WERI-Rb-1 (cell line): ENCODE data around the gene CDH4.

Source experiments
- DNase-seq: peaks from one replicate; pipeline ENCODE4 v3.0.0-alpha.2; 2020
- H3K27ac ChIP-seq: fragments of 250-450 bp; sonication (Bioruptor Pico); 2 replicates; pipeline ENCODE4 v1.5.1; 2020; ENCODE audit warnings: mild to moderate bottlenecking, moderate library complexity
- H3K27me3 ChIP-seq: fragments of 250-450 bp; sonication (Bioruptor Pico); 2 replicates; pipeline ENCODE4 v1.5.1; 2021; ENCODE audit warnings: mild to moderate bottlenecking, low read depth, moderate library complexity; ENCODE audit not compliant: insufficient read depth, severe bottlenecking
- H3K36me3 ChIP-seq: fragments of 250-450 bp; sonication (Bioruptor Pico); 2 replicates; pipeline ENCODE4 v1.5.1; 2020; ENCODE audit warnings: mild to moderate bottlenecking, moderate library complexity
- H3K4me3 ChIP-seq: 2 replicates; pipeline ENCODE4 v1.5.1; 2011; ENCODE audit warnings: low read depth, mild to moderate bottlenecking, control low read depth, low read length
- H3K9me3 ChIP-seq: fragments of 250-450 bp; sonication (Bioruptor Pico); 2 replicates; pipeline ENCODE4 v1.5.1; 2021; ENCODE audit warnings: mild to moderate bottlenecking, moderate library complexity; ENCODE audit not compliant: severe bottlenecking
- TF ChIP-seq, protein P1 (sequence below): IDR thresholded peaks from 2 replicates; pipeline ENCODE4 v1.5.1; 2011; ENCODE audit warnings: low read depth, mild to moderate bottlenecking, control low read depth, inconsistent platforms, low read length

The CDH4 gene

DNA sequence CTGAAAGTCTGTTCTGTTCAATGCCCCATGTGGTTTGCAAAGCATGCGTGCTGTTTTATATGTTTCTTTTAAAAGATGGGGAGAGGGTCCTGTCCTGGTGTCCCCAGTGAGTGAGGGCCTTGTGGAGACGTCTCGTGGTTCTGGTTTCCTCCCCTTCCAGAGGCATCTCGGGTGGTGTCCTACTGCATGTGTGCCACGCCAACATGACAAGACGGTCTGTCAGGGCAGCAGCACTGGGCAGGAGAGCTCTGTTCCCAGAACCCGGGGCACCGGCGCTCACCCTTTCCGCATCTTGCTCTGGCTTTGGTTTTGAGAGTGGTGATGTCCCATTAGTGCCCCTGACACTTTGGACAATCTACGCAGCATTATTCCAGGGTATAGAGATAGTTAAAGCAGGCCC is 275.6 kb downstream of the CDH4 start:
- peaks cover 90% of the 10 kb centered on the region for H3K27me3 ChIP-seq
- TF ChIP-seq, protein P1, sequence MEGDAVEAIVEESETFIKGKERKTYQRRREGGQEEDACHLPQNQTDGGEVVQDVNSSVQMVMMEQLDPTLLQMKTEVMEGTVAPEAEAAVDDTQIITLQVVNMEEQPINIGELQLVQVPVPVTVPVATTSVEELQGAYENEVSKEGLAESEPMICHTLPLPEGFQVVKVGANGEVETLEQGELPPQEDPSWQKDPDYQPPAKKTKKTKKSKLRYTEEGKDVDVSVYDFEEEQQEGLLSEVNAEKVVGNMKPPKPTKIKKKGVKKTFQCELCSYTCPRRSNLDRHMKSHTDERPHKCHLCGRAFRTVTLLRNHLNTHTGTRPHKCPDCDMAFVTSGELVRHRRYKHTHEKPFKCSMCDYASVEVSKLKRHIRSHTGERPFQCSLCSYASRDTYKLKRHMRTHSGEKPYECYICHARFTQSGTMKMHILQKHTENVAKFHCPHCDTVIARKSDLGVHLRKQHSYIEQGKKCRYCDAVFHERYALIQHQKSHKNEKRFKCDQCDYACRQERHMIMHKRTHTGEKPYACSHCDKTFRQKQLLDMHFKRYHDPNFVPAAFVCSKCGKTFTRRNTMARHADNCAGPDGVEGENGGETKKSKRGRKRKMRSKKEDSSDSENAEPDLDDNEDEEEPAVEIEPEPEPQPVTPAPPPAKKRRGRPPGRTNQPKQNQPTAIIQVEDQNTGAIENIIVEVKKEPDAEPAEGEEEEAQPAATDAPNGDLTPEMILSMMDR: no peak

DNA sequence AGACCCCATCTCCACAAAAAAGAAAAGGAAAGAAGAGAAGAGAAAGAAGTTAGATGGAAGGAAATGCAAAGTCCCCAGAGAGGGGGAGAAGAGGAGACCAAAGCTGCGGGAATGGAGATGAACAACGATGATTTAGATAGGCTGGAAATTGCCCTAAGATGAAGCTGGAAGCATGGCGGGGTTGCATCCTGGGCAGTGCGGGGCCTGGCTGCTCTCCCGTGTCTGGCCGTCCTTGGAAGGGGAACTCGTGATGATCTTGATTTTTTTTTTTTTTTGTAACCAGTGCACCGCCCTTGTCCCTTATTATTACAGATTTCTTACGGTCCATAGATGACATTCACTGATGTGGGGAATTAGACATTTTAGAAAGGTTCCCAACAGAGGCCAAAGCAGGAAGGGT is 276.5 kb downstream of the CDH4 start:
- no peak overlapping the region for H3K4me3 ChIP-seq
- no peak overlapping the region for H3K27ac ChIP-seq
- no peak for DNase-seq
- no peaks in the 10 kb centered on the region for H3K9me3 ChIP-seq
- no peaks in the 10 kb centered on the region for H3K36me3 ChIP-seq
- H3K27me3 ChIP-seq: peaks cover 90% of the 10 kb centered on the region
- TF ChIP-seq, protein P1: no peak

More for the DNA sequence above, 275.6 kb downstream of the CDH4 start:
- Histone ChIP-seq H3K36me3 (no peaks in the 10 kb centered on the region), H3K9me3 (no peaks in the 10 kb centered on the region), H3K27ac (no peak overlapping the region), H3K4me3 (no peak overlapping the region)
- DNase-seq: no peak

GRCh38 chr20:61529354-61529753 is 277.3 kb downstream of the CDH4 start:
- Histone ChIP-seq H3K36me3 (no peaks in the 10 kb centered on the region), H3K4me3 (no peak overlapping the region), H3K27ac (no peak overlapping the region), H3K9me3 (no peaks in the 10 kb centered on the region), H3K27me3 (peaks cover 90% of the 10 kb centered on the region)
- TF ChIP-seq, protein P1: no peak
- no peak for DNase-seq

GRCh38 chr20:61531553-61532345 is 279.7 kb downstream of the CDH4 start:
- H3K27ac ChIP-seq: no peak overlapping the region
- H3K4me3 ChIP-seq: no peak overlapping the region
- TF ChIP-seq, protein P1: no peak
- DNase-seq: no peak
- no peaks in the 10 kb centered on the region for H3K36me3 ChIP-seq
- no peaks in the 10 kb centered on the region for H3K9me3 ChIP-seq
- H3K27me3 ChIP-seq: peaks cover 89% of the 10 kb centered on the region

DNA sequence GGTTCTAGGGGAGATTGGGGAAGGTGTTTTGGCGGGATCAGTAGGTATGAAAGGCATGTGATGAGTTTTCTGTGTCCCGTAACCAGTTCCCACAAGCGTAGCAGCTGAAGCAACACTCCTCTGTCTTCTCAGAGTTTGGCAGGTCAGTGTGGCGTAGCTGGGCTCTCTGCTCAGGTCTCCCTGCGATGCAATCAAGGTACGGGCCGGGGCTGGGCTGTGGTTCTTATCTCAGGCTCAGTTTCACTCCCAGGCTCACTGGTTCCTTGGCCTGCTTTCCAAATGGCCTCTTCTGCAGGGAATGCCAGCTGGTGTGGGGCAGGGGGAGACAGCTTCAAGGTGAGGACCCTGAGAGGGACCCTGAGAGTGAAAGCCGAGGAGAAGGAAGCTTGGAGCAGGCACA is 280.7 kb downstream of the CDH4 start:
- no peaks in the 10 kb centered on the region for H3K9me3 ChIP-seq
- no peaks in the 10 kb centered on the region for H3K36me3 ChIP-seq
- no peak overlapping the region for H3K4me3 ChIP-seq
- H3K27ac ChIP-seq: no peak overlapping the region
- no peak for DNase-seq
- TF ChIP-seq, protein P1: no peak
- peaks cover 89% of the 10 kb centered on the region for H3K27me3 ChIP-seq

DNA sequence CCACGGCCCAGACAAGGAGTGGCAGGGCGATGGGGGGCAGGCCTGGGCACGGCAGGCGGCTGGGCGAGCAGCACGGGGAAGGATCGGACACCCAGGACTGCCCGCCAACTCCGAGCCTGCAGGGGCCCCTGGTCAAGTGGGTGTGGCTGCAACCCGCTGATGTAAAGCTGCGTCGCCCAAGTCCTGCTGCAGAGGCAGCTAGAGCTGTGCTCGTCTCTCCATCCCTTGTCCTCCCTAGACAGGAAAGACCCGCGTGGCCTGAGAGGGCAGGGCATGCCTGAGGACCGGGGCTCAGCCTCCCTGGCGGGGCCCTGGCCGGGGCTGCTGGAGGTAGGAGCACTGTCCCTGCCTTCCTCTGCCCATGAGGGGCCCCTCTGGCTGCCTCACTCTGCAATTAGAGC is 281.2 kb downstream of the CDH4 start:
- no peak overlapping the region for H3K27ac ChIP-seq
- peaks cover 91% of the 10 kb centered on the region for H3K27me3 ChIP-seq
- no peaks in the 10 kb centered on the region for H3K9me3 ChIP-seq
- TF ChIP-seq, protein P1: no peak
- no peaks in the 10 kb centered on the region for H3K36me3 ChIP-seq
- H3K4me3 ChIP-seq: no peak overlapping the region
- no peak for DNase-seq
